GM23338 (cell line): Measurements from ENCODE around the gene SLC35A1.

Source experiments
- CREB1 ChIP-seq: fragments of 250-450 bp; sonication (Bioruptor Pico); IDR thresholded peaks from 2 replicates; pipeline ENCODE4 v1.5.0; 2020; ENCODE audit warnings: low read depth, mild to moderate bottlenecking, moderate library complexity
- EZH2 ChIP-seq: fragments of 200-600 bp; sonication (generic); IDR thresholded peaks from one replicate; pipeline ENCODE4 v1.8.0; 2017; ENCODE audit warnings: antibody characterized with exemption, mild to moderate bottlenecking, low read depth; ENCODE audit not compliant: unreplicated experiment
- EZH2phosphoT487 ChIP-seq: fragments of 200-600 bp; sonication (generic); IDR thresholded peaks from one replicate; pipeline ENCODE4 v1.8.1; 2018; ENCODE audit warnings: antibody characterized with exemption; ENCODE audit not compliant: unreplicated experiment
- JUNB ChIP-seq: IDR thresholded peaks from one replicate; pipeline ENCODE4 v1.6.1; 2016; ENCODE audit warnings: antibody characterized with exemption; ENCODE audit not compliant: unreplicated experiment
- NANOG ChIP-seq: IDR thresholded peaks from 2 replicates; pipeline ENCODE4 v1.6.1; 2016; ENCODE audit warnings: antibody characterized with exemption, borderline replicate concordance
- POLR2AphosphoS5 ChIP-seq: IDR thresholded peaks from 2 replicates; pipeline ENCODE4 v1.6.1; 2016; ENCODE audit warnings: antibody characterized with exemption, low read depth
- ZNF114 ChIP-seq: fragments of 250-450 bp; sonication (Bioruptor Pico); IDR thresholded peaks from 2 replicates; pipeline ENCODE4 v1.5.0; 2020; ENCODE audit warnings: mild to moderate bottlenecking, moderate library complexity
- ZNF331 ChIP-seq: fragments of 250-450 bp; sonication (Bioruptor Pico); IDR thresholded peaks from 2 replicates; pipeline ENCODE4 v1.5.0; 2020; ENCODE audit warnings: low read depth, mild to moderate bottlenecking, moderate library complexity
- TF ChIP-seq, protein P1 (sequence below), 2 experiments: fragments of 200-600 bp in 1 of 2; sonication (generic) in 1 of 2; conservative IDR thresholded peaks; 2 replicates each; pipeline versions ENCODE4 v1.5.1 to v1.6.1; 2016 to 2017; ENCODE audit warnings: antibody characterized with exemption in 2 of 2, low read depth in 2 of 2, mild to moderate bottlenecking in 2 of 2, moderate library complexity in 1 of 2
- TF ChIP-seq, protein P2 (sequence below): IDR thresholded peaks from one replicate; pipeline ENCODE4 v1.6.1; 2018; ENCODE audit warnings: antibody characterized with exemption; ENCODE audit not compliant: unreplicated experiment

GRCh38 chr6:87472525-87473418, at the start of gene SLC35A1:
- TF ChIP-seq JUNB (no peak), POLR2AphosphoS5 (peak; percentile 80), NANOG (no peak), EZH2 (no peak), CREB1 (CRISPR knock-in tag) (peak; percentile 20; the same call in 1 of the 2 replicates), EZH2phosphoT487 (no peak), ZNF331 (no peak), ZNF114 (CRISPR knock-in tag) (no peak)
- TF ChIP-seq, protein P1, sequence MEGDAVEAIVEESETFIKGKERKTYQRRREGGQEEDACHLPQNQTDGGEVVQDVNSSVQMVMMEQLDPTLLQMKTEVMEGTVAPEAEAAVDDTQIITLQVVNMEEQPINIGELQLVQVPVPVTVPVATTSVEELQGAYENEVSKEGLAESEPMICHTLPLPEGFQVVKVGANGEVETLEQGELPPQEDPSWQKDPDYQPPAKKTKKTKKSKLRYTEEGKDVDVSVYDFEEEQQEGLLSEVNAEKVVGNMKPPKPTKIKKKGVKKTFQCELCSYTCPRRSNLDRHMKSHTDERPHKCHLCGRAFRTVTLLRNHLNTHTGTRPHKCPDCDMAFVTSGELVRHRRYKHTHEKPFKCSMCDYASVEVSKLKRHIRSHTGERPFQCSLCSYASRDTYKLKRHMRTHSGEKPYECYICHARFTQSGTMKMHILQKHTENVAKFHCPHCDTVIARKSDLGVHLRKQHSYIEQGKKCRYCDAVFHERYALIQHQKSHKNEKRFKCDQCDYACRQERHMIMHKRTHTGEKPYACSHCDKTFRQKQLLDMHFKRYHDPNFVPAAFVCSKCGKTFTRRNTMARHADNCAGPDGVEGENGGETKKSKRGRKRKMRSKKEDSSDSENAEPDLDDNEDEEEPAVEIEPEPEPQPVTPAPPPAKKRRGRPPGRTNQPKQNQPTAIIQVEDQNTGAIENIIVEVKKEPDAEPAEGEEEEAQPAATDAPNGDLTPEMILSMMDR (conservative IDR thresholded peaks at IDR 0.05; ENCODE audit: low read depth in 2 of 2): no peak
- TF ChIP-seq, protein P2, sequence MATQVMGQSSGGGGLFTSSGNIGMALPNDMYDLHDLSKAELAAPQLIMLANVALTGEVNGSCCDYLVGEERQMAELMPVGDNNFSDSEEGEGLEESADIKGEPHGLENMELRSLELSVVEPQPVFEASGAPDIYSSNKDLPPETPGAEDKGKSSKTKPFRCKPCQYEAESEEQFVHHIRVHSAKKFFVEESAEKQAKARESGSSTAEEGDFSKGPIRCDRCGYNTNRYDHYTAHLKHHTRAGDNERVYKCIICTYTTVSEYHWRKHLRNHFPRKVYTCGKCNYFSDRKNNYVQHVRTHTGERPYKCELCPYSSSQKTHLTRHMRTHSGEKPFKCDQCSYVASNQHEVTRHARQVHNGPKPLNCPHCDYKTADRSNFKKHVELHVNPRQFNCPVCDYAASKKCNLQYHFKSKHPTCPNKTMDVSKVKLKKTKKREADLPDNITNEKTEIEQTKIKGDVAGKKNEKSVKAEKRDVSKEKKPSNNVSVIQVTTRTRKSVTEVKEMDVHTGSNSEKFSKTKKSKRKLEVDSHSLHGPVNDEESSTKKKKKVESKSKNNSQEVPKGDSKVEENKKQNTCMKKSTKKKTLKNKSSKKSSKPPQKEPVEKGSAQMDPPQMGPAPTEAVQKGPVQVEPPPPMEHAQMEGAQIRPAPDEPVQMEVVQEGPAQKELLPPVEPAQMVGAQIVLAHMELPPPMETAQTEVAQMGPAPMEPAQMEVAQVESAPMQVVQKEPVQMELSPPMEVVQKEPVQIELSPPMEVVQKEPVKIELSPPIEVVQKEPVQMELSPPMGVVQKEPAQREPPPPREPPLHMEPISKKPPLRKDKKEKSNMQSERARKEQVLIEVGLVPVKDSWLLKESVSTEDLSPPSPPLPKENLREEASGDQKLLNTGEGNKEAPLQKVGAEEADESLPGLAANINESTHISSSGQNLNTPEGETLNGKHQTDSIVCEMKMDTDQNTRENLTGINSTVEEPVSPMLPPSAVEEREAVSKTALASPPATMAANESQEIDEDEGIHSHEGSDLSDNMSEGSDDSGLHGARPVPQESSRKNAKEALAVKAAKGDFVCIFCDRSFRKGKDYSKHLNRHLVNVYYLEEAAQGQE: no peak
